HCT116 (cell line): ENCODE results near the gene HSD17B12. TPM values are rescaled to one million over a fixed set of nuclear protein-coding genes. Genes with fewer than 3 reads are reported as not detected.

Experiments
- ATAC-seq: fragments of 200-7000 bp; cut with Tn5 transposase; 2 replicates; pipeline ENCODE4 v1.9.1; 2020; ENCODE audit warnings: mild to moderate bottlenecking, moderate library complexity
- BruUV-seq: library from RNA; stranded (reverse); fragments of 400-500 nt; replicated peaks from 2 replicates; lab custom pipeline; 2021; lab: Mats Ljungman, UMichigan
- CTCF ChIA-PET: fragments of 300-600 bp; sonication (Branson Sonifier 250); formaldehyde crosslinking; loops from one replicate; lab custom pipeline; 2021; ENCODE audit warnings: antibody characterized with exemption; lab: Charles Lee
- POLR2A ChIA-PET: fragments of 300-600, 350-600 bp; sonication (Branson Sonifier 250); formaldehyde crosslinking; loops from one replicate; lab custom pipeline; 2021; ENCODE audit warnings: antibody characterized with exemption; lab: Charles Lee
- RAD21 ChIA-PET, 2 experiments: fragments of 300-600 bp; sonication (Branson Sonifier 250); formaldehyde crosslinking; loops; one replicate each; lab custom pipeline; 2023; ENCODE audit warnings: low total read pairs in 2 of 2; ENCODE audit not compliant: uncharacterized antibody in 2 of 2, unreplicated experiment in 2 of 2, low non-redundant PET in 1 of 2; lab: Charles Lee
- DNase-seq: peaks from one replicate; pipeline ENCODE4 v3.0.0-alpha.2; 2010; ENCODE audit warnings: low read depth, low spot score
- H2AFZ ChIP-seq: fragments of 200-600 bp; shearing (Covaris generic), sonication (generic); 2 replicates; pipeline ENCODE4 v1.6.1; 2017; ENCODE audit warnings: low read depth, mixed run types, mixed read lengths, antibody characterized with exemption, low read length; ENCODE audit not compliant: poor library complexity, severe bottlenecking
- H3K27ac ChIP-seq: 2 replicates; pipeline ENCODE4 v1.5.1; 2012; ENCODE audit warnings: low read depth, low read length
- H3K27me3 ChIP-seq: fragments of 200-600 bp; sonication (generic); 2 replicates; pipeline ENCODE4 v1.6.1; 2016; ENCODE audit warnings: mixed run types, low read length, mixed read lengths; ENCODE audit not compliant: insufficient read depth
- H3K36me3 ChIP-seq, 2 experiments: fragments of 200-500 bp in 1 of 2; fragments of 200-600 bp in 1 of 2; sonication (Bioruptor generic) in 1 of 2; sonication (generic) in 1 of 2; 2 replicates each; pipeline versions ENCODE4 v1.5.1 to v1.6.1; 2014 to 2016; ENCODE audit warnings: low read length in 2 of 2, inconsistent platforms in 1 of 2, mixed read lengths in 1 of 2, mixed run types in 1 of 2; ENCODE audit not compliant: insufficient read depth in 2 of 2, control insufficient read depth in 1 of 2
- H3K4me1 ChIP-seq, 2 experiments: fragments of 200-600 bp in 1 of 2; sonication (generic) in 1 of 2; 2 replicates each; pipeline versions ENCODE4 v1.5.1 to v1.6.1; 2012 to 2017; ENCODE audit warnings: low read length in 2 of 2, inconsistent platforms in 1 of 2, mild to moderate bottlenecking in 1 of 2, mixed read lengths in 1 of 2, mixed run types in 1 of 2, moderate library complexity in 1 of 2; ENCODE audit not compliant: insufficient read depth in 2 of 2, control insufficient read depth in 1 of 2
- H3K4me2 ChIP-seq: fragments of 200-600 bp; sonication (generic); 2 replicates; pipeline ENCODE4 v1.6.1; 2017; ENCODE audit warnings: mixed run types, low read length, mixed read lengths
- H3K4me3 ChIP-seq, 2 experiments: fragments of 200-600 bp in 1 of 2; sonication (generic) in 1 of 2; replicated peaks in 1 of 2; 2 replicates each; pipeline ENCODE4 v1.5.1; 2011 to 2016; ENCODE audit warnings: low read length in 2 of 2, control low read depth in 1 of 2, low read depth in 1 of 2, mild to moderate bottlenecking in 1 of 2, mixed read lengths in 1 of 2, mixed run types in 1 of 2
- H3K79me2 ChIP-seq: fragments of 200-600 bp; sonication (generic); 2 replicates; pipeline ENCODE4 v1.6.1; 2017; ENCODE audit warnings: mild to moderate bottlenecking, mixed run types, low read length, moderate library complexity, mixed read lengths; ENCODE audit not compliant: insufficient read depth
- H3K9ac ChIP-seq: fragments of 200-600 bp; sonication (generic); 2 replicates; pipeline ENCODE4 v1.6.1; 2016; ENCODE audit warnings: low read length, mixed read lengths
- H3K9me2 ChIP-seq: fragments of 200-600 bp; sonication (generic), shearing (Covaris generic); 2 replicates; pipeline ENCODE4 v1.6.1; 2017; ENCODE audit warnings: mixed run types, mild to moderate bottlenecking, moderate library complexity; ENCODE audit not compliant: insufficient read depth
- H3K9me3 ChIP-seq, 2 experiments: fragments of 200-500 bp in 1 of 2; fragments of 200-600 bp in 1 of 2; sonication (Bioruptor generic) in 1 of 2; sonication (generic) in 1 of 2; 2 replicates each; pipeline ENCODE4 v1.6.1; 2014 to 2017; ENCODE audit warnings: low read length in 2 of 2, mixed read lengths in 2 of 2, inconsistent platforms in 1 of 2, low read depth in 1 of 2, mild to moderate bottlenecking in 1 of 2, mixed run types in 1 of 2, moderate library complexity in 1 of 2; ENCODE audit not compliant: control insufficient read depth in 1 of 2, insufficient read depth in 1 of 2
- H4K20me1 ChIP-seq: fragments of 200-600 bp; sonication (generic), shearing (Covaris generic); 2 replicates; pipeline ENCODE4 v1.6.1; 2017; ENCODE audit warnings: mixed run types, mild to moderate bottlenecking, moderate library complexity; ENCODE audit not compliant: insufficient read depth
- CBX3 ChIP-seq: IDR thresholded peaks from 2 replicates; pipeline ENCODE4 v1.6.1; 2012; ENCODE audit warnings: low read depth
- CEBPB ChIP-seq: IDR thresholded peaks from 2 replicates; pipeline ENCODE4 v1.6.1; 2012; ENCODE audit warnings: low read depth
- EGR1 ChIP-seq: IDR thresholded peaks from 2 replicates; pipeline ENCODE4 v1.6.1; 2012; ENCODE audit warnings: low read depth
- ELF1 ChIP-seq: IDR thresholded peaks from 2 replicates; pipeline ENCODE4 v1.6.1; 2012; ENCODE audit warnings: low read depth, borderline replicate concordance
- EZH2 ChIP-seq: fragments of 200-600 bp; sonication (generic); IDR thresholded peaks from 2 replicates; pipeline ENCODE4 v1.6.1; 2017; ENCODE audit warnings: antibody characterized with exemption, mixed run types
- EZH2phosphoT487 ChIP-seq: fragments of 200-600 bp; IDR thresholded peaks from 2 replicates; pipeline ENCODE4 v1.6.1; 2018; ENCODE audit warnings: antibody characterized with exemption, borderline replicate concordance
- JUND ChIP-seq: IDR thresholded peaks from 2 replicates; pipeline ENCODE4 v1.6.1; 2012
- RAD21 ChIP-seq: IDR thresholded peaks from 2 replicates; pipeline ENCODE4 v1.6.1; 2012; ENCODE audit warnings: low read depth, mild to moderate bottlenecking
- SP1 ChIP-seq: IDR thresholded peaks from 2 replicates; pipeline ENCODE4 v1.6.1; 2012; ENCODE audit warnings: low read depth
- SRF ChIP-seq: IDR thresholded peaks from 2 replicates; pipeline ENCODE4 v1.6.1; 2012; ENCODE audit warnings: low read depth
- YY1 ChIP-seq: IDR thresholded peaks from 2 replicates; pipeline ENCODE4 v1.6.1; 2011; ENCODE audit warnings: low read length, low read depth, moderate library complexity, mild to moderate bottlenecking; ENCODE audit not compliant: insufficient replicate concordance; ENCODE audit errors: extremely low read depth
- ZFX ChIP-seq: fragments of 450-650 bp; IDR thresholded peaks from 2 replicates; pipeline ENCODE4 v1.6.1; 2017
- ZNF274 ChIP-seq: fragments of 200-500 bp; sonication (Bioruptor generic); IDR thresholded peaks from 2 replicates; pipeline ENCODE4 v1.6.1; 2014; ENCODE audit warnings: mild to moderate bottlenecking, low read depth, low read length, inconsistent platforms
- intact Hi-C: fragments of 100-400 bp; cut with micrococcal nuclease; formaldehyde crosslinking; loops from 2 replicates; pipeline ENCODE4 v1.10.0; 2022
- total RNA-seq: library from RNA; stranded (reverse); gene quantifications from one replicate; pipeline ENCODE4 v1.2.1, GENCODE V29; 2021; ENCODE audit not compliant: unreplicated experiment
- TF ChIP-seq, protein P1 (sequence below): IDR thresholded peaks from 2 replicates; pipeline ENCODE4 v1.6.1; 2012; ENCODE audit warnings: low read depth
- TF ChIP-seq, protein P2 (sequence below): IDR thresholded peaks from 2 replicates; pipeline ENCODE4 v1.6.1; 2012
- TF ChIP-seq, protein P3 (sequence below), 3 experiments: fragments of 200-600 bp in 1 of 3; sonication (generic) in 1 of 3; IDR thresholded peaks in 2 of 3; conservative IDR thresholded peaks in 1 of 3; 2 replicates each; pipeline ENCODE4 v1.5.1; 2012 to 2017; ENCODE audit warnings: low read depth in 2 of 3, low read length in 2 of 3, antibody characterized with exemption in 1 of 3, borderline replicate concordance in 1 of 3, control low read depth in 1 of 3, mild to moderate bottlenecking in 1 of 3, mixed read lengths in 1 of 3, mixed run types in 1 of 3, moderate library complexity in 1 of 3; ENCODE audit not compliant: insufficient read depth in 1 of 3
- TF ChIP-seq, protein P4 (sequence below): IDR thresholded peaks from 2 replicates; pipeline ENCODE4 v1.6.1; 2011; ENCODE audit warnings: mild to moderate bottlenecking, low read length, moderate library complexity; ENCODE audit not compliant: insufficient replicate concordance; ENCODE audit errors: extremely low read depth
- TF ChIP-seq, protein P5 (sequence below): IDR thresholded peaks from 2 replicates; pipeline ENCODE4 v1.6.1; 2012

The HSD17B12 gene
- total RNA-seq, 1 experiment from 2014 or later, result 83.7 TPM

DNA sequence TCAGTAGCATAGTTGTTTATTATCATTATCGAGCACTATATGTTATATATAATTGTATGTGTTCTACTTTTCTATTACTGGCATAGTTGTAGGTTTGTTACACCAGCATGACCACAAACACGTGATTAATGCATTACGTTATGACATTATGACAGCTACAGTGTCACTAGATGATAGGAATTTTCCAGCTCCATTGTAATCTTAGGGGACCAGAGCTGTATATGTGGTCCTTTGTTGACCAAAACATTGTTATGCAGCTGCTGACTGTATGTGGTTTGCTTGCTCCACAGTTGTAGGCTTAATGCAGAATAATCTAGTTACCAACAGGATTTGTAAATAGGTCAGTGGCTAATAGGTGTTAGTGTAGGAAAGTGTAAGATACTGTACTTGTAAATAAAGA is 66.1 kb downstream of the HSD17B12 start:
- ChIA-PET RAD21 (no interaction called here), POLR2A (no interaction called here), CTCF (no interaction called here)
- no peak overlapping the region for H3K4me2 ChIP-seq
- intact Hi-C loops, result no loop called here
- H3K9me2 ChIP-seq, result no peaks in the 10 kb centered on the region
- H2AFZ ChIP-seq, result no peak overlapping the region
- TF ChIP-seq, protein P1, sequence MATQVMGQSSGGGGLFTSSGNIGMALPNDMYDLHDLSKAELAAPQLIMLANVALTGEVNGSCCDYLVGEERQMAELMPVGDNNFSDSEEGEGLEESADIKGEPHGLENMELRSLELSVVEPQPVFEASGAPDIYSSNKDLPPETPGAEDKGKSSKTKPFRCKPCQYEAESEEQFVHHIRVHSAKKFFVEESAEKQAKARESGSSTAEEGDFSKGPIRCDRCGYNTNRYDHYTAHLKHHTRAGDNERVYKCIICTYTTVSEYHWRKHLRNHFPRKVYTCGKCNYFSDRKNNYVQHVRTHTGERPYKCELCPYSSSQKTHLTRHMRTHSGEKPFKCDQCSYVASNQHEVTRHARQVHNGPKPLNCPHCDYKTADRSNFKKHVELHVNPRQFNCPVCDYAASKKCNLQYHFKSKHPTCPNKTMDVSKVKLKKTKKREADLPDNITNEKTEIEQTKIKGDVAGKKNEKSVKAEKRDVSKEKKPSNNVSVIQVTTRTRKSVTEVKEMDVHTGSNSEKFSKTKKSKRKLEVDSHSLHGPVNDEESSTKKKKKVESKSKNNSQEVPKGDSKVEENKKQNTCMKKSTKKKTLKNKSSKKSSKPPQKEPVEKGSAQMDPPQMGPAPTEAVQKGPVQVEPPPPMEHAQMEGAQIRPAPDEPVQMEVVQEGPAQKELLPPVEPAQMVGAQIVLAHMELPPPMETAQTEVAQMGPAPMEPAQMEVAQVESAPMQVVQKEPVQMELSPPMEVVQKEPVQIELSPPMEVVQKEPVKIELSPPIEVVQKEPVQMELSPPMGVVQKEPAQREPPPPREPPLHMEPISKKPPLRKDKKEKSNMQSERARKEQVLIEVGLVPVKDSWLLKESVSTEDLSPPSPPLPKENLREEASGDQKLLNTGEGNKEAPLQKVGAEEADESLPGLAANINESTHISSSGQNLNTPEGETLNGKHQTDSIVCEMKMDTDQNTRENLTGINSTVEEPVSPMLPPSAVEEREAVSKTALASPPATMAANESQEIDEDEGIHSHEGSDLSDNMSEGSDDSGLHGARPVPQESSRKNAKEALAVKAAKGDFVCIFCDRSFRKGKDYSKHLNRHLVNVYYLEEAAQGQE, result no peak
- TF ChIP-seq, protein P2, sequence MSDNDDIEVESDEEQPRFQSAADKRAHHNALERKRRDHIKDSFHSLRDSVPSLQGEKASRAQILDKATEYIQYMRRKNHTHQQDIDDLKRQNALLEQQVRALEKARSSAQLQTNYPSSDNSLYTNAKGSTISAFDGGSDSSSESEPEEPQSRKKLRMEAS, result no peak
- TF ChIP-seq JUND (no peak), SP1 (no peak), EZH2phosphoT487 (no peak), ZNF274 (no peak), EZH2 (no peak), YY1 (no peak), CBX3 (no peak), SRF (no peak), ZFX (no peak), EGR1 (no peak), ELF1 (no peak), CEBPB (no peak), RAD21 (no peak)
- TF ChIP-seq, protein P3, sequence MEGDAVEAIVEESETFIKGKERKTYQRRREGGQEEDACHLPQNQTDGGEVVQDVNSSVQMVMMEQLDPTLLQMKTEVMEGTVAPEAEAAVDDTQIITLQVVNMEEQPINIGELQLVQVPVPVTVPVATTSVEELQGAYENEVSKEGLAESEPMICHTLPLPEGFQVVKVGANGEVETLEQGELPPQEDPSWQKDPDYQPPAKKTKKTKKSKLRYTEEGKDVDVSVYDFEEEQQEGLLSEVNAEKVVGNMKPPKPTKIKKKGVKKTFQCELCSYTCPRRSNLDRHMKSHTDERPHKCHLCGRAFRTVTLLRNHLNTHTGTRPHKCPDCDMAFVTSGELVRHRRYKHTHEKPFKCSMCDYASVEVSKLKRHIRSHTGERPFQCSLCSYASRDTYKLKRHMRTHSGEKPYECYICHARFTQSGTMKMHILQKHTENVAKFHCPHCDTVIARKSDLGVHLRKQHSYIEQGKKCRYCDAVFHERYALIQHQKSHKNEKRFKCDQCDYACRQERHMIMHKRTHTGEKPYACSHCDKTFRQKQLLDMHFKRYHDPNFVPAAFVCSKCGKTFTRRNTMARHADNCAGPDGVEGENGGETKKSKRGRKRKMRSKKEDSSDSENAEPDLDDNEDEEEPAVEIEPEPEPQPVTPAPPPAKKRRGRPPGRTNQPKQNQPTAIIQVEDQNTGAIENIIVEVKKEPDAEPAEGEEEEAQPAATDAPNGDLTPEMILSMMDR (IDR thresholded peaks at IDR 0.05 in 2 of 3, conservative IDR thresholded peaks at IDR 0.05 in 1 of 3; ENCODE audit: borderline replicate concordance in 1 of 3, insufficient read depth in 1 of 3, low read depth in 2 of 3, low read length in 2 of 3), result no peak
- TF ChIP-seq, protein P4, sequence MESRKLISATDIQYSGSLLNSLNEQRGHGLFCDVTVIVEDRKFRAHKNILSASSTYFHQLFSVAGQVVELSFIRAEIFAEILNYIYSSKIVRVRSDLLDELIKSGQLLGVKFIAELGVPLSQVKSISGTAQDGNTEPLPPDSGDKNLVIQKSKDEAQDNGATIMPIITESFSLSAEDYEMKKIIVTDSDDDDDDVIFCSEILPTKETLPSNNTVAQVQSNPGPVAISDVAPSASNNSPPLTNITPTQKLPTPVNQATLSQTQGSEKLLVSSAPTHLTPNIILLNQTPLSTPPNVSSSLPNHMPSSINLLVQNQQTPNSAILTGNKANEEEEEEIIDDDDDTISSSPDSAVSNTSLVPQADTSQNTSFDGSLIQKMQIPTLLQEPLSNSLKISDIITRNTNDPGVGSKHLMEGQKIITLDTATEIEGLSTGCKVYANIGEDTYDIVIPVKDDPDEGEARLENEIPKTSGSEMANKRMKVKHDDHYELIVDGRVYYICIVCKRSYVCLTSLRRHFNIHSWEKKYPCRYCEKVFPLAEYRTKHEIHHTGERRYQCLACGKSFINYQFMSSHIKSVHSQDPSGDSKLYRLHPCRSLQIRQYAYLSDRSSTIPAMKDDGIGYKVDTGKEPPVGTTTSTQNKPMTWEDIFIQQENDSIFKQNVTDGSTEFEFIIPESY, result no peak
- TF ChIP-seq, protein P5, sequence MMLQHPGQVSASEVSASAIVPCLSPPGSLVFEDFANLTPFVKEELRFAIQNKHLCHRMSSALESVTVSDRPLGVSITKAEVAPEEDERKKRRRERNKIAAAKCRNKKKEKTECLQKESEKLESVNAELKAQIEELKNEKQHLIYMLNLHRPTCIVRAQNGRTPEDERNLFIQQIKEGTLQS, result no peak
- H3K27me3 ChIP-seq, result no peaks in the 10 kb centered on the region
- BruUV-seq, result no TSS peak
- H4K20me1 ChIP-seq, result peaks cover 6% of the 10 kb centered on the region
- H3K4me3 ChIP-seq, result no peak overlapping the region
- H3K9ac ChIP-seq, result no peak overlapping the region
- H3K9me3 ChIP-seq, result no peaks in the 10 kb centered on the region
- peaks cover 31% of the 10 kb centered on the region for H3K79me2 ChIP-seq
- ATAC-seq (no peak), DNase-seq (no peak)
- no peaks in the 10 kb centered on the region for H3K36me3 ChIP-seq
- H3K27ac ChIP-seq, result no peak overlapping the region
- H3K4me1 ChIP-seq, result no peaks in the 10 kb centered on the region
